ENCODE measurements around the gene NRXN2.

The NRXN2 gene

GRCh38 chr11:64594159-64594939, 128.6 kb downstream of the NRXN2 start:
- no peak for DNase-seq

GRCh38 chr11:64593156-64594105, 129.6 kb downstream of the NRXN2 start:
- DNase-seq, result no peak

- DNase-seq, result no peak
These were observed 130.3 kb downstream of the NRXN2 start for GRCh38 chr11:64592656-64593055.

GRCh38 chr11:64592234-64592615, 130.8 kb downstream of the NRXN2 start:
- no peak for DNase-seq

GRCh38 chr11:64591257-64592233, 131.5 kb downstream of the NRXN2 start:
- no peak for DNase-seq

- DNase-seq, result no peak
These were observed 132.2 kb downstream of the NRXN2 start, which contains the start of gene SLC22A12 for GRCh38 chr11:64590763-64591221. TSS of gene SLC22A12 (plus strand) at chr11:64591220. CDS start at chr11:64591557, 337 bp downstream.

GRCh38 chr11:64588701-64589100, 134.3 kb downstream of the NRXN2 start:
- no peak for DNase-seq

- DNase-seq, result no peak
These were observed 136.6 kb downstream of the NRXN2 start for GRCh38 chr11:64586366-64586765.

- no peak for DNase-seq
These were observed 137.8 kb downstream of the NRXN2 start for GRCh38 chr11:64585150-64585549.

- DNase-seq, result no peak
These were observed 139.4 kb downstream of the NRXN2 start for GRCh38 chr11:64583296-64584262.

GRCh38 chr11:64582885-64583284, 140.1 kb downstream of the NRXN2 start:
- DNase-seq, result no peak

- no peak for DNase-seq
These were observed 141.9 kb downstream of the NRXN2 start for GRCh38 chr11:64581057-64581523.

- no peak for DNase-seq
These were observed 142.6 kb downstream of the NRXN2 start for GRCh38 chr11:64580412-64580811.

GRCh38 chr11:64577202-64577601, 145.8 kb downstream of the NRXN2 start:
- no peak for DNase-seq

GRCh38 chr11:64572143-64572542, 150.9 kb downstream of the NRXN2 start:
- DNase-seq, result no peak

- DNase-seq, result peak in 10 of 56 donors; percentile 11 to 56 (median 26)
These were observed 151.4 kb downstream of the NRXN2 start for GRCh38 chr11:64571410-64572091.

- no peak for DNase-seq
These were observed 152.0 kb downstream of the NRXN2 start for GRCh38 chr11:64571050-64571409.

- no peak for DNase-seq
These were observed 152.7 kb downstream of the NRXN2 start for GRCh38 chr11:64570341-64570740.
